T-cell (primary cell): Measurements from ENCODE around the gene CER1. TPM values are rescaled to one million over a fixed set of nuclear protein-coding genes. Genes with fewer than 3 reads are reported as not detected.

Experiments used
- ATAC-seq, 4 experiments: fragments of 200-7000 bp in 3 of 4; fragments of 150-1000 bp in 1 of 4; cut with Tn5 transposase; replicated peaks in 1 of 4; 1 replicate in 3 of 4; 2 replicates in 1 of 4; pipeline ENCODE4 v1.10.0; 2021; ENCODE audit warnings: moderate library complexity in 3 of 4, mild to moderate bottlenecking in 2 of 4, moderate number of reproducible peaks in 1 of 4
- CTCF ChIA-PET, 2 donors: fragments of 300-600 bp; sonication (Branson Sonifier 250); formaldehyde crosslinking; loops; one replicate each; lab custom pipeline; 2022; ENCODE audit warnings: antibody characterized with exemption in 2 of 2; lab: Charles Lee
- POLR2A ChIA-PET, 2 donors: fragments of 300-600 bp; sonication (Branson Sonifier 250); formaldehyde crosslinking; loops; one replicate each; lab custom pipeline; 2022; ENCODE audit warnings: antibody characterized with exemption in 2 of 2; lab: Charles Lee
- DNase-seq, 35 experiments: peaks; one replicate each; pipeline versions ENCODE4 v3.0.0 to v3.0.0-alpha.2; 2013 to 2023
- H3K27ac ChIP-seq: one replicate; pipeline ENCODE4 v1.5.1; 2013; ENCODE audit warnings: low read length
- H3K27me3 ChIP-seq, 2 experiments: replicated peaks in 1 of 2; 1 replicate in 1 of 2; 2 replicates in 1 of 2; pipeline versions ENCODE4 v1.6.1 to v1.7.0; 2013; ENCODE audit warnings: low read length in 1 of 2, mixed read lengths in 1 of 2; ENCODE audit not compliant: control insufficient read depth in 2 of 2, insufficient read depth in 2 of 2; ENCODE audit errors: extremely low read depth in 1 of 2
- H3K36me3 ChIP-seq, 2 donors: 1 replicate in 1 of 2; 2 replicates in 1 of 2; pipeline versions ENCODE4 v1.6.1 to v1.7.0; 2013; ENCODE audit warnings: low read length in 1 of 2; ENCODE audit not compliant: control insufficient read depth in 2 of 2, insufficient read depth in 1 of 2; ENCODE audit errors: extremely low read depth in 1 of 2
- H3K4me1 ChIP-seq, 2 experiments: 1 replicate in 1 of 2; 2 replicates in 1 of 2; pipeline versions ENCODE4 v1.6.1 to v1.7.0; 2013; ENCODE audit warnings: low read length in 2 of 2, mixed read lengths in 1 of 2; ENCODE audit not compliant: insufficient read depth in 2 of 2, control insufficient read depth in 1 of 2; ENCODE audit errors: extremely low read depth in 1 of 2
- H3K4me3 ChIP-seq, 2 donors: 1 replicate in 1 of 2; 2 replicates in 1 of 2; pipeline versions ENCODE4 v1.5.1 to v1.7.0; 2013; ENCODE audit warnings: mild to moderate bottlenecking in 2 of 2, low read length in 1 of 2, moderate library complexity in 1 of 2; ENCODE audit not compliant: control insufficient read depth in 1 of 2; ENCODE audit errors: extremely low read depth in 1 of 2
- H3K9me3 ChIP-seq: 2 replicates; pipeline ENCODE4 v1.7.0; 2013
- H3K27ac Mint-ChIP-seq, 2 donors: one replicate each; pipeline ENCODE4 v1.8.0; 2020 to 2021; ENCODE audit warnings: mild to moderate bottlenecking in 2 of 2, mixed read lengths in 2 of 2
- H3K27me3 Mint-ChIP-seq, 2 donors: one replicate each; pipeline ENCODE4 v1.8.0; 2021 to 2022; ENCODE audit warnings: mixed read lengths in 2 of 2
- H3K36me3 Mint-ChIP-seq: one replicate; pipeline ENCODE4 v1.8.0; 2021; ENCODE audit warnings: mixed read lengths
- H3K4me1 Mint-ChIP-seq, 3 donors: one replicate each; pipeline ENCODE4 v1.8.0; 2020 to 2022; ENCODE audit warnings: mixed read lengths in 3 of 3, mild to moderate bottlenecking in 1 of 3
- H3K4me3 Mint-ChIP-seq, 3 donors: one replicate each; pipeline ENCODE4 v1.8.0; 2020 to 2022; ENCODE audit warnings: mild to moderate bottlenecking in 3 of 3, mixed read lengths in 3 of 3, moderate library complexity in 3 of 3
- H3K9me3 Mint-ChIP-seq, 3 donors: one replicate each; pipeline ENCODE4 v1.8.0; 2020 to 2022; ENCODE audit warnings: mixed read lengths in 3 of 3
- WGBS: methylation state at CpG from one replicate; pipeline ENCODE4 v1.1.5; 2013; ENCODE audit warnings: missing lambda C conversion rate; ENCODE audit not compliant: insufficient coverage; 5-methylcytosine and 5-hydroxymethylcytosine counted together
- total RNA-seq, 35 experiments: library from RNA in 6 of 35; stranded (reverse) in 6 of 35; fragments of 120-200 nt in 1 of 35; gene quantifications; one replicate each; pipeline versions ENCODE4 v1.2.1 to v1.2.4 and lab custom pipeline; 2013 to 2026

The CER1 gene
- total RNA-seq, 5 donors from 2014 or later (not counting 1 experiment from before 2014, with no cell fraction given) = not detected

GRCh38 chr9:14731294-14731981 is 8.9 kb upstream of the CER1 start:
- ATAC-seq = no peak

GRCh38 chr9:14730461-14730898 is 7.9 kb upstream of the CER1 start:
- Histone ChIP-seq H3K36me3 (no peaks in the 10 kb centered on the region), H3K4me1 (no peaks in the 10 kb centered on the region), H3K27me3 (no peaks in the 10 kb centered on the region), H3K9me3 (no peaks in the 10 kb centered on the region), H3K4me3 (no peak overlapping the region), H3K27ac (no peak overlapping the region)
- CTCF ChIA-PET = no interaction called here
- no peaks in the 10 kb centered on the region for H3K36me3 Mint-ChIP-seq
- POLR2A ChIA-PET = no interaction called here
- no CpG with 5 or more reads among the region's 2 CpGs for WGBS
- H3K4me3 Mint-ChIP-seq = no peak overlapping the region
- H3K9me3 Mint-ChIP-seq = no peaks in the 10 kb centered on the region
- no peak for DNase-seq
- H3K4me1 Mint-ChIP-seq = no peaks in the 10 kb centered on the region
- H3K27ac Mint-ChIP-seq = no peak overlapping the region
- H3K27me3 Mint-ChIP-seq = peaks cover 7 to 14% of the 10 kb centered on the region in 2 donors
- ATAC-seq = no peak

More at GRCh38 chr9:14731294-14731981, 8.9 kb upstream of the CER1 start:
- no peak for DNase-seq
- Histone ChIP-seq H3K9me3 (no peaks in the 10 kb centered on the region), H3K27ac (no peak overlapping the region), H3K27me3 (no peaks in the 10 kb centered on the region), H3K36me3 (no peaks in the 10 kb centered on the region), H3K4me3 (no peak overlapping the region), H3K4me1 (no peaks in the 10 kb centered on the region)
- ChIA-PET CTCF (no interaction called here), POLR2A (no interaction called here)
- H3K36me3 Mint-ChIP-seq = no peaks in the 10 kb centered on the region
- H3K27ac Mint-ChIP-seq = no peak overlapping the region
- H3K4me3 Mint-ChIP-seq = no peak overlapping the region
- H3K9me3 Mint-ChIP-seq = no peaks in the 10 kb centered on the region
- no CpG with 5 or more reads among the region's 1 CpG for WGBS
- no peaks in the 10 kb centered on the region for H3K4me1 Mint-ChIP-seq
- H3K27me3 Mint-ChIP-seq = peaks cover 5 to 15% of the 10 kb centered on the region in 2 donors

GRCh38 chr9:14723301-14723700 is 768 bp upstream of the CER1 start:
- Histone ChIP-seq H3K9me3 (no peaks in the 10 kb centered on the region), H3K27me3 (peaks cover 0 to 3% of the 10 kb centered on the region in 2 experiments), H3K27ac (no peak overlapping the region), H3K36me3 (no peaks in the 10 kb centered on the region), H3K4me1 (no peaks in the 10 kb centered on the region), H3K4me3 (no peak overlapping the region)
- no peaks in the 10 kb centered on the region for H3K9me3 Mint-ChIP-seq
- no peak overlapping the region for H3K4me3 Mint-ChIP-seq
- H3K4me1 Mint-ChIP-seq = no peaks in the 10 kb centered on the region
- ChIA-PET CTCF (interaction anchor here in 1 of 2 donors (1.2 to 1.4 kb wide), 2 partner anchors 43 to 62 kb away, joined by 3 read pairs; no protein-coding TSS in a partner anchor), POLR2A (no interaction called here)
- no peak overlapping the region for H3K27ac Mint-ChIP-seq
- DNase-seq = no peak
- no peak for ATAC-seq
- WGBS = no CpG with 5 or more reads among the region's 4 CpGs
- no peaks in the 10 kb centered on the region for H3K36me3 Mint-ChIP-seq
- peaks cover 12 to 26% of the 10 kb centered on the region in 2 donors for H3K27me3 Mint-ChIP-seq

- Mint-ChIP-seq H3K36me3 (no peaks in the 10 kb centered on the region), H3K27ac (no peak overlapping the region), H3K27me3 (peaks cover 15 to 31% of the 10 kb centered on the region in 2 donors), H3K4me3 (no peak overlapping the region), H3K9me3 (no peaks in the 10 kb centered on the region), H3K4me1 (no peaks in the 10 kb centered on the region)
- Histone ChIP-seq H3K4me3 (no peak overlapping the region), H3K27me3 (peaks cover 0 to 3% of the 10 kb centered on the region in 2 experiments), H3K9me3 (no peaks in the 10 kb centered on the region), H3K4me1 (no peaks in the 10 kb centered on the region), H3K36me3 (no peaks in the 10 kb centered on the region), H3K27ac (no peak overlapping the region)
- ATAC-seq (no peak), DNase-seq (no peak)
- CTCF ChIA-PET = no interaction called here
- WGBS = 90% methylated on average over 2 of the region's 8 CpGs
- POLR2A ChIA-PET = no interaction called here
These were observed 3.2 kb downstream of the CER1 start for GRCh38 chr9:14719231-14719923.

GRCh38 chr9:14715102-14715501 is 7.4 kb downstream of the CER1 start:
- Histone ChIP-seq H3K27me3 (peaks cover 0 to 2% of the 10 kb centered on the region in 2 experiments), H3K4me1 (no peaks in the 10 kb centered on the region), H3K4me3 (no peak overlapping the region), H3K36me3 (no peaks in the 10 kb centered on the region), H3K9me3 (no peaks in the 10 kb centered on the region), H3K27ac (no peak overlapping the region)
- 100% methylated on average over 1 of the region's 4 CpGs for WGBS
- H3K4me1 Mint-ChIP-seq = no peaks in the 10 kb centered on the region
- peaks cover 16 to 43% of the 10 kb centered on the region in 2 donors for H3K27me3 Mint-ChIP-seq
- ChIA-PET POLR2A (no interaction called here), CTCF (no interaction called here)
- H3K9me3 Mint-ChIP-seq = peaks cover 0 to 2% (median 0%) of the 10 kb centered on the region in 3 donors
- ATAC-seq (no peak), DNase-seq (no peak)
- no peak overlapping the region for H3K27ac Mint-ChIP-seq
- no peak overlapping the region for H3K4me3 Mint-ChIP-seq
- H3K36me3 Mint-ChIP-seq = no peaks in the 10 kb centered on the region

GRCh38 chr9:14713187-14713767 is 9.3 kb downstream of the CER1 start:
- Mint-ChIP-seq H3K4me1 (no peaks in the 10 kb centered on the region), H3K36me3 (no peaks in the 10 kb centered on the region), H3K27ac (no peak overlapping the region), H3K9me3 (peaks cover 0 to 12% (median 5%) of the 10 kb centered on the region in 3 donors), H3K27me3 (peaks cover 19 to 49% of the 10 kb centered on the region in 2 donors), H3K4me3 (no peak overlapping the region)
- Histone ChIP-seq H3K36me3 (no peaks in the 10 kb centered on the region), H3K27me3 (no peaks in the 10 kb centered on the region), H3K9me3 (no peaks in the 10 kb centered on the region), H3K4me1 (no peaks in the 10 kb centered on the region), H3K4me3 (no peak overlapping the region), H3K27ac (no peak overlapping the region)
- POLR2A ChIA-PET = no interaction called here
- CTCF ChIA-PET = no interaction called here
- no peak for ATAC-seq
- DNase-seq = no peak
- WGBS = no CpG with 5 or more reads among the region's 3 CpGs
